A549 (cell line): ENCODE measurements around the gene TBX1.
A peak's percentile ranks its signal among the peaks of the same experiment; 100 is the strongest.

Source experiments
- EP300 ChIP-seq, 2 experiments: fragments of >200 bp; sonication (Bioruptor Twin); formaldehyde crosslinking; IDR thresholded peaks; 2 replicates in 1 of 2; 3 replicates in 1 of 2; pipeline ENCODE4 v1.6.1; 2016 to 2017
- ESRRA ChIP-seq: fragments of 150-350 bp; IDR thresholded peaks from 2 replicates; pipeline ENCODE4 v1.6.1; 2014; ENCODE audit warnings: mild to moderate bottlenecking, low read length, borderline replicate concordance
- JUN ChIP-seq, 2 experiments: fragments of >200 bp; sonication (Bioruptor Twin); formaldehyde crosslinking; IDR thresholded peaks; 2 replicates in 1 of 2; 3 replicates in 1 of 2; pipeline ENCODE4 v1.6.1; 2016 to 2017
- KDM1A ChIP-seq: fragments of 200-600 bp; sonication (generic); IDR thresholded peaks from 2 replicates; pipeline ENCODE4 v1.6.1; 2016; ENCODE audit warnings: low read depth, mild to moderate bottlenecking
- MAFK ChIP-seq: fragments of 450-650 bp; IDR thresholded peaks from 2 replicates; pipeline ENCODE4 v1.6.1; 2014; ENCODE audit not compliant: partially characterized antibody
- MAZ ChIP-seq: fragments of 150-350 bp; IDR thresholded peaks from 2 replicates; pipeline ENCODE4 v1.6.1; 2014; ENCODE audit warnings: antibody characterized with exemption, low read depth, low read length, borderline replicate concordance
- POLR2A ChIP-seq: IDR thresholded peaks from 2 replicates; pipeline ENCODE4 v1.6.1; 2012; ENCODE audit warnings: mild to moderate bottlenecking, low read length
- RFX5 ChIP-seq: fragments of 450-650 bp; IDR thresholded peaks from 2 replicates; pipeline ENCODE4 v1.7.1; 2014; ENCODE audit warnings: antibody characterized with exemption, mild to moderate bottlenecking, moderate library complexity
- TP53 ChIP-seq: fragments of 250-450 bp; sonication (Bioruptor Pico); IDR thresholded peaks from 2 replicates; pipeline ENCODE4 v1.5.0; 2021; ENCODE audit warnings: mild to moderate bottlenecking, moderate library complexity
- ZC3H11A ChIP-seq: fragments of 450-650 bp; IDR thresholded peaks from 2 replicates; pipeline ENCODE4 v1.6.1; 2014; ENCODE audit warnings: antibody characterized with exemption, mild to moderate bottlenecking
- TF ChIP-seq, protein P1 (sequence below): fragments of >200 bp; sonication (Bioruptor Twin); formaldehyde crosslinking; IDR thresholded peaks from 3 replicates; pipeline ENCODE4 v1.5.1; 2016
- TF ChIP-seq, protein P2 (sequence below): fragments of 200-600 bp; sonication (generic); IDR thresholded peaks from 2 replicates; pipeline ENCODE4 v1.6.1; 2016; ENCODE audit warnings: antibody characterized with exemption, mild to moderate bottlenecking, moderate library complexity
- TF ChIP-seq, protein P3 (sequence below): IDR thresholded peaks from 2 replicates; pipeline ENCODE4 v1.6.1; 2012; ENCODE audit warnings: low read depth, borderline replicate concordance

DNA sequence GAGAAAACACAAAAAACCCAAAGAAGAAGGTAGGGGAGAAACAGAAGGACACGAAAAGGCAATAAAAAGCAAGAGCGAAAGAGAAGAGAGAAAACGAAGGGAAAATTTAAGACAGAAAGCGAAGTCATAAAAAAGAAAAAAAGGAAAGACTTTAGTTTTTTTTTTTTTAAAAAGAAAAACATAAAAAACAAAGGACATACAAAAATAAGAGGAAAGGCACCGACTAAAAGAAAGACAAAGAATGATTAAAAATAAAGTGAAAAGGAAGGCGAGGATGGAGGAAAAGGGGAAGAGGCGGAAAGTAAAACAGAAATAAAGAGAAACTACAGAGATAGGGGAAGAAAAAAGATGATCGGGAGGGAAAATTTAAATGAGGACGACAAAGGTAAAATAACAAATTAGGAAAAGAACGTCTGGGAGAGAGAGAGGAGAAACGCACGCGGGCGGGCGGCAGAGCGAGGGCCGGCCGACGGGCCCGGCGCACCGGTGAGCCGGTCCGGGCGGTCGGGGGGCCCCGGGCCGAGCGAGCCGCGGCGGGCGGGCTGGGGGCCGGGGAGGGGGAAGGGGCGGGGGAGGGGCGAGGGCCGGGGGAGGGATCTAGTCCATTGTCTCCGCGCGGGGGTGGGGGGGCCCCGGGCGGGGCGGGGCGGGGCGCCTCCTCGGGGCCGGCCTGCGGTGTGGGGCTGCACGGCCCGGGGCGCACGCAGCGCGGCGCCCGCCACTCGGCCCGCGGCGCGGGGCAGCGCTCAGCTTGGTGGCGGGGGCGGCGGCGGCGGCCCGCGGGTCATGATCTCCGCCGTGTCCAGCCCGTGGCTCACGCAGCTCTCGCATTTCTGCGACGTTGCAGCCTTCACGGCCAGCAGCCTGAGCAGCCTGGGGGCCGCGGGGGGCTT lies at the start of gene TBX1:
- TF ChIP-seq, protein P1, sequence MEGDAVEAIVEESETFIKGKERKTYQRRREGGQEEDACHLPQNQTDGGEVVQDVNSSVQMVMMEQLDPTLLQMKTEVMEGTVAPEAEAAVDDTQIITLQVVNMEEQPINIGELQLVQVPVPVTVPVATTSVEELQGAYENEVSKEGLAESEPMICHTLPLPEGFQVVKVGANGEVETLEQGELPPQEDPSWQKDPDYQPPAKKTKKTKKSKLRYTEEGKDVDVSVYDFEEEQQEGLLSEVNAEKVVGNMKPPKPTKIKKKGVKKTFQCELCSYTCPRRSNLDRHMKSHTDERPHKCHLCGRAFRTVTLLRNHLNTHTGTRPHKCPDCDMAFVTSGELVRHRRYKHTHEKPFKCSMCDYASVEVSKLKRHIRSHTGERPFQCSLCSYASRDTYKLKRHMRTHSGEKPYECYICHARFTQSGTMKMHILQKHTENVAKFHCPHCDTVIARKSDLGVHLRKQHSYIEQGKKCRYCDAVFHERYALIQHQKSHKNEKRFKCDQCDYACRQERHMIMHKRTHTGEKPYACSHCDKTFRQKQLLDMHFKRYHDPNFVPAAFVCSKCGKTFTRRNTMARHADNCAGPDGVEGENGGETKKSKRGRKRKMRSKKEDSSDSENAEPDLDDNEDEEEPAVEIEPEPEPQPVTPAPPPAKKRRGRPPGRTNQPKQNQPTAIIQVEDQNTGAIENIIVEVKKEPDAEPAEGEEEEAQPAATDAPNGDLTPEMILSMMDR, result no peak
- TF ChIP-seq, protein P2, sequence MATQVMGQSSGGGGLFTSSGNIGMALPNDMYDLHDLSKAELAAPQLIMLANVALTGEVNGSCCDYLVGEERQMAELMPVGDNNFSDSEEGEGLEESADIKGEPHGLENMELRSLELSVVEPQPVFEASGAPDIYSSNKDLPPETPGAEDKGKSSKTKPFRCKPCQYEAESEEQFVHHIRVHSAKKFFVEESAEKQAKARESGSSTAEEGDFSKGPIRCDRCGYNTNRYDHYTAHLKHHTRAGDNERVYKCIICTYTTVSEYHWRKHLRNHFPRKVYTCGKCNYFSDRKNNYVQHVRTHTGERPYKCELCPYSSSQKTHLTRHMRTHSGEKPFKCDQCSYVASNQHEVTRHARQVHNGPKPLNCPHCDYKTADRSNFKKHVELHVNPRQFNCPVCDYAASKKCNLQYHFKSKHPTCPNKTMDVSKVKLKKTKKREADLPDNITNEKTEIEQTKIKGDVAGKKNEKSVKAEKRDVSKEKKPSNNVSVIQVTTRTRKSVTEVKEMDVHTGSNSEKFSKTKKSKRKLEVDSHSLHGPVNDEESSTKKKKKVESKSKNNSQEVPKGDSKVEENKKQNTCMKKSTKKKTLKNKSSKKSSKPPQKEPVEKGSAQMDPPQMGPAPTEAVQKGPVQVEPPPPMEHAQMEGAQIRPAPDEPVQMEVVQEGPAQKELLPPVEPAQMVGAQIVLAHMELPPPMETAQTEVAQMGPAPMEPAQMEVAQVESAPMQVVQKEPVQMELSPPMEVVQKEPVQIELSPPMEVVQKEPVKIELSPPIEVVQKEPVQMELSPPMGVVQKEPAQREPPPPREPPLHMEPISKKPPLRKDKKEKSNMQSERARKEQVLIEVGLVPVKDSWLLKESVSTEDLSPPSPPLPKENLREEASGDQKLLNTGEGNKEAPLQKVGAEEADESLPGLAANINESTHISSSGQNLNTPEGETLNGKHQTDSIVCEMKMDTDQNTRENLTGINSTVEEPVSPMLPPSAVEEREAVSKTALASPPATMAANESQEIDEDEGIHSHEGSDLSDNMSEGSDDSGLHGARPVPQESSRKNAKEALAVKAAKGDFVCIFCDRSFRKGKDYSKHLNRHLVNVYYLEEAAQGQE, result no peak
- TF ChIP-seq RFX5 (no peak), EP300 (IDR thresholded peaks at IDR 0.05) (no peak), ZC3H11A (no peak), MAFK (no peak), POLR2A (peak; percentile 63), MAZ (no peak), TP53 (CRISPR knock-in tag) (no peak), ESRRA (no peak), JUN (IDR thresholded peaks at IDR 0.05) (no peak), KDM1A (no peak)
- TF ChIP-seq, protein P3, sequence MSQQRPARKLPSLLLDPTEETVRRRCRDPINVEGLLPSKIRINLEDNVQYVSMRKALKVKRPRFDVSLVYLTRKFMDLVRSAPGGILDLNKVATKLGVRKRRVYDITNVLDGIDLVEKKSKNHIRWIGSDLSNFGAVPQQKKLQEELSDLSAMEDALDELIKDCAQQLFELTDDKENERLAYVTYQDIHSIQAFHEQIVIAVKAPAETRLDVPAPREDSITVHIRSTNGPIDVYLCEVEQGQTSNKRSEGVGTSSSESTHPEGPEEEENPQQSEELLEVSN, result no peak
